Astrocyte (in vitro differentiated cells and primary cell): ENCODE results near the gene MCF2L.

ENCODE experiments used
- CTCF ChIP-seq: IDR thresholded peaks from 2 replicates; pipeline ENCODE4 v1.5.1; 2011; ENCODE audit warnings: low read depth, mild to moderate bottlenecking, inconsistent platforms, low read length, moderate library complexity; ENCODE audit not compliant: insufficient read depth
- EZH2 ChIP-seq: IDR thresholded peaks from 2 replicates; pipeline ENCODE4 v1.6.1; 2012; ENCODE audit warnings: mild to moderate bottlenecking, low read length, inconsistent platforms; ENCODE audit not compliant: insufficient read depth

GRCh38 chr13:113120300-113121182, 151.5 kb downstream of the MCF2L start:
- no peak for TF ChIP-seq CTCF
- TF ChIP-seq EZH2: no peak
